ENCODE results near the gene ITK.

DNA sequence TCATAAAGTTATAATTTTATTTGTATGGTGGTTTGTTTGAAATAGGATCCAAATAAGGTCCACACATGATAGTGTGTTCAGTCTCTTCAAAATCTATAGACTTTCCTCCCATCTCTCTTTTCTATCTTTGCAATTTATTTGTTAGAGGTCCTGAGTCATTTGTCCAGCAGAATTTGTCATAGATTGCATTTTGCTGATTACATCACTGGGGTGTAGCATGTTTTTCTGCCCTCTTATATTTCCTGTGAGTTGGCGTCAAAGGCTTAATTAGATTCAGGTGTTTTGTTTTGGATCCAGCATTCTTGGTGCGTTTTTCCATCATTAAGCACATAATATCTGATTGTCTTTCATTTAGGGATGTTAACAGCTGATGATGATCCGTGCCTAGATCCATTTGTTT, 100.3 kb downstream of the ITK start:
- TF ChIP-seq, protein P1, sequence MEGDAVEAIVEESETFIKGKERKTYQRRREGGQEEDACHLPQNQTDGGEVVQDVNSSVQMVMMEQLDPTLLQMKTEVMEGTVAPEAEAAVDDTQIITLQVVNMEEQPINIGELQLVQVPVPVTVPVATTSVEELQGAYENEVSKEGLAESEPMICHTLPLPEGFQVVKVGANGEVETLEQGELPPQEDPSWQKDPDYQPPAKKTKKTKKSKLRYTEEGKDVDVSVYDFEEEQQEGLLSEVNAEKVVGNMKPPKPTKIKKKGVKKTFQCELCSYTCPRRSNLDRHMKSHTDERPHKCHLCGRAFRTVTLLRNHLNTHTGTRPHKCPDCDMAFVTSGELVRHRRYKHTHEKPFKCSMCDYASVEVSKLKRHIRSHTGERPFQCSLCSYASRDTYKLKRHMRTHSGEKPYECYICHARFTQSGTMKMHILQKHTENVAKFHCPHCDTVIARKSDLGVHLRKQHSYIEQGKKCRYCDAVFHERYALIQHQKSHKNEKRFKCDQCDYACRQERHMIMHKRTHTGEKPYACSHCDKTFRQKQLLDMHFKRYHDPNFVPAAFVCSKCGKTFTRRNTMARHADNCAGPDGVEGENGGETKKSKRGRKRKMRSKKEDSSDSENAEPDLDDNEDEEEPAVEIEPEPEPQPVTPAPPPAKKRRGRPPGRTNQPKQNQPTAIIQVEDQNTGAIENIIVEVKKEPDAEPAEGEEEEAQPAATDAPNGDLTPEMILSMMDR (IDR thresholded peaks at IDR 0.05; ENCODE audit: low read depth, low read length) = no peak
- no peak for TF ChIP-seq POLR2A (IDR thresholded peaks at IDR 0.05; ENCODE audit: extremely low read depth, insufficient read length)
- no peak for TF ChIP-seq MYC (IDR thresholded peaks at IDR 0.05; ENCODE audit: low read depth, low read length)
- no peak for TF ChIP-seq MAX (IDR thresholded peaks at IDR 0.05; ENCODE audit: low read depth, low read length)
